Astrocyte (in vitro differentiated cells and primary cell): ENCODE measurements around the gene PNMA3. TPM values are rescaled to one million over a fixed set of nuclear protein-coding genes. Genes with fewer than 3 reads are reported as not detected.

Source experiments
- DNase-seq: peaks from one replicate; pipeline ENCODE4 v3.0.0-alpha.2; 2010; ENCODE audit warnings: low read depth
- FAIRE-seq: peaks from 2 replicates; lab custom pipeline; 2011; peaks lifted over from hg19 to GRCh38; lab: Jason Lieb, UNC
- H2AFZ ChIP-seq: 2 replicates; pipeline ENCODE4 v1.6.0; 2012; ENCODE audit warnings: low read depth, low read length, inconsistent platforms
- H3K27ac ChIP-seq: 2 replicates; pipeline ENCODE4 v1.5.1; 2011; ENCODE audit warnings: low read depth, low read length, inconsistent platforms
- H3K27me3 ChIP-seq: 2 replicates; pipeline ENCODE4 v1.6.0; 2011; ENCODE audit warnings: low read length, inconsistent platforms; ENCODE audit not compliant: insufficient read depth
- H3K36me3 ChIP-seq: 2 replicates; pipeline ENCODE4 v1.5.1; 2011; ENCODE audit warnings: low read length, inconsistent platforms; ENCODE audit not compliant: insufficient read depth
- H3K4me1 ChIP-seq: 2 replicates; pipeline ENCODE4 v1.5.1; 2011; ENCODE audit warnings: low read length, inconsistent platforms; ENCODE audit not compliant: insufficient read depth
- H3K4me2 ChIP-seq: 2 replicates; pipeline ENCODE4 v1.6.0; 2012; ENCODE audit warnings: low read length, inconsistent platforms
- H3K4me3 ChIP-seq: 2 replicates; pipeline ENCODE4 v1.5.1; 2011; ENCODE audit warnings: low read depth, mild to moderate bottlenecking, low read length, inconsistent platforms; ENCODE audit not compliant: insufficient read depth
- H3K79me2 ChIP-seq: 2 replicates; pipeline ENCODE4 v1.6.0; 2012; ENCODE audit warnings: mild to moderate bottlenecking, low read length, inconsistent platforms; ENCODE audit not compliant: insufficient read depth
- H3K9ac ChIP-seq: 2 replicates; pipeline ENCODE4 v1.6.0; 2012; ENCODE audit warnings: mild to moderate bottlenecking, low read length, inconsistent platforms
- H3K9me3 ChIP-seq: 2 replicates; pipeline ENCODE4 v1.5.1; 2012; ENCODE audit warnings: low read depth, mild to moderate bottlenecking, low read length, inconsistent platforms; ENCODE audit not compliant: insufficient read depth
- H4K20me1 ChIP-seq: 2 replicates; pipeline ENCODE4 v1.6.0; 2012; ENCODE audit warnings: low read length, inconsistent platforms; ENCODE audit not compliant: insufficient read depth
- H3K27ac Mint-ChIP-seq: one replicate; pipeline ENCODE4 v1.8.0; 2021; ENCODE audit warnings: mild to moderate bottlenecking, mixed read lengths; ENCODE audit not compliant: unreplicated experiment
- H3K27me3 Mint-ChIP-seq: one replicate; pipeline ENCODE4 v1.8.0; 2021; ENCODE audit warnings: low read depth, mixed read lengths; ENCODE audit not compliant: unreplicated experiment
- H3K36me3 Mint-ChIP-seq: one replicate; pipeline ENCODE4 v1.8.0; 2021; ENCODE audit warnings: low read depth, mixed read lengths; ENCODE audit not compliant: unreplicated experiment
- H3K4me1 Mint-ChIP-seq: one replicate; pipeline ENCODE4 v1.8.0; 2021; ENCODE audit warnings: low read depth, mixed read lengths; ENCODE audit not compliant: unreplicated experiment
- H3K4me3 Mint-ChIP-seq: one replicate; pipeline ENCODE4 v1.8.0; 2021; ENCODE audit warnings: mild to moderate bottlenecking, moderate library complexity, mixed read lengths; ENCODE audit not compliant: unreplicated experiment
- H3K9me3 Mint-ChIP-seq: one replicate; pipeline ENCODE4 v1.8.0; 2021; ENCODE audit warnings: mild to moderate bottlenecking, mixed read lengths; ENCODE audit not compliant: unreplicated experiment
- CTCF ChIP-seq: IDR thresholded peaks from 2 replicates; pipeline ENCODE4 v1.5.1; 2011; ENCODE audit warnings: low read depth, mild to moderate bottlenecking, inconsistent platforms, low read length, moderate library complexity; ENCODE audit not compliant: insufficient read depth
- EZH2 ChIP-seq: IDR thresholded peaks from 2 replicates; pipeline ENCODE4 v1.6.1; 2012; ENCODE audit warnings: mild to moderate bottlenecking, low read length, inconsistent platforms; ENCODE audit not compliant: insufficient read depth
- total RNA-seq: library from RNA; stranded (reverse); gene quantifications from 2 replicates; pipeline ENCODE4 v1.2.1, GENCODE V29; 2021

PNMA3 gene
- total RNA-seq, 1 donor from 2014 or later: 0.93 TPM

- no peak overlapping the region for H3K4me3 Mint-ChIP-seq
- Histone ChIP-seq H3K4me2 (no peak overlapping the region), H3K36me3 (no peaks in the 10 kb centered on the region), H3K4me1 (no peaks in the 10 kb centered on the region), H3K4me3 (no peak overlapping the region), H3K27me3 (peaks cover 4% of the 10 kb centered on the region), H3K9ac (no peak overlapping the region), H4K20me1 (no peaks in the 10 kb centered on the region), H2AFZ (no peak overlapping the region), H3K27ac (no peak overlapping the region), H3K79me2 (no peaks in the 10 kb centered on the region), H3K9me3 (no peaks in the 10 kb centered on the region)
- no peak overlapping the region for H3K27ac Mint-ChIP-seq
- H3K9me3 Mint-ChIP-seq: peaks cover 5% of the 10 kb centered on the region
- no peaks in the 10 kb centered on the region for H3K4me1 Mint-ChIP-seq
- FAIRE-seq (no peak), DNase-seq (no peak)
- peaks cover 16% of the 10 kb centered on the region for H3K27me3 Mint-ChIP-seq
- H3K36me3 Mint-ChIP-seq: no peaks in the 10 kb centered on the region
- no peak for TF ChIP-seq CTCF
- TF ChIP-seq EZH2: no peak
Observed at GRCh38 chrX:153052534-153052933, 3.7 kb upstream of the PNMA3 start.

GRCh38 chrX:153057281-153057680, 1.0 kb downstream of the PNMA3 start:
- Histone ChIP-seq H3K9ac (no peak overlapping the region), H3K27ac (no peak overlapping the region), H4K20me1 (no peaks in the 10 kb centered on the region), H3K4me2 (no peak overlapping the region), H3K36me3 (no peaks in the 10 kb centered on the region), H3K9me3 (no peaks in the 10 kb centered on the region), H3K4me3 (no peak overlapping the region), H3K4me1 (no peaks in the 10 kb centered on the region), H2AFZ (no peak overlapping the region), H3K27me3 (peaks cover 4% of the 10 kb centered on the region), H3K79me2 (no peaks in the 10 kb centered on the region)
- Mint-ChIP-seq H3K27me3 (peaks cover 16% of the 10 kb centered on the region), H3K9me3 (no peaks in the 10 kb centered on the region), H3K4me1 (no peaks in the 10 kb centered on the region), H3K27ac (no peak overlapping the region), H3K36me3 (no peaks in the 10 kb centered on the region), H3K4me3 (no peak overlapping the region)
- TF ChIP-seq CTCF (no peak), EZH2 (no peak)
- FAIRE-seq (no peak), DNase-seq (no peak)

- H3K4me3 ChIP-seq: no peak overlapping the region
- no peaks in the 10 kb centered on the region for H3K9me3 Mint-ChIP-seq
- TF ChIP-seq CTCF (no peak), EZH2 (no peak)
Observed at GRCh38 chrX:153059191-153060094, 3.2 kb downstream of the PNMA3 start.

More at GRCh38 chrX:153059191-153060094, 3.2 kb downstream of the PNMA3 start:
- FAIRE-seq: peak; percentile 87
- H3K9ac ChIP-seq: no peak overlapping the region
- H3K27me3 Mint-ChIP-seq: peaks cover 14% of the 10 kb centered on the region
- no peaks in the 10 kb centered on the region for H3K36me3 Mint-ChIP-seq
- H2AFZ ChIP-seq: no peak overlapping the region
- no peaks in the 10 kb centered on the region for H3K9me3 ChIP-seq
- H3K4me1 ChIP-seq: no peaks in the 10 kb centered on the region
- no peaks in the 10 kb centered on the region for H3K36me3 ChIP-seq
- H3K79me2 ChIP-seq: no peaks in the 10 kb centered on the region
- no peak overlapping the region for H3K27ac Mint-ChIP-seq
- DNase-seq: no peak
- H3K27me3 ChIP-seq: peaks cover 4% of the 10 kb centered on the region
- no peak overlapping the region for H3K4me3 Mint-ChIP-seq
- no peak overlapping the region for H3K27ac ChIP-seq
- H3K4me1 Mint-ChIP-seq: no peaks in the 10 kb centered on the region
- H3K4me2 ChIP-seq: no peak overlapping the region
- no peaks in the 10 kb centered on the region for H4K20me1 ChIP-seq
